ENCODE results near the gene CERKL. TPM values are rescaled to one million over a fixed set of nuclear protein-coding genes. Genes with fewer than 3 reads are reported as not detected.

Gene CERKL
- total RNA-seq, 3 donors from 2014 or later: 0.12 TPM; not detected in 2

GRCh38 chr2:181690860-181691259 is 34.0 kb upstream of the CERKL start:
- intact Hi-C loops (cut with DNase I, micrococcal nuclease): no loop called here
- Histone ChIP-seq H3K9me3 (no peaks in the 10 kb centered on the region), H3K4me3 (no peak overlapping the region), H3K4me1 (ENCODE audit: low read depth) (no peaks in the 10 kb centered on the region), H3K36me3 (ENCODE audit: low read depth) (no peaks in the 10 kb centered on the region)
- ATAC-seq: no peak
- no peak for DNase-seq
- TF ChIP-seq, protein P1, sequence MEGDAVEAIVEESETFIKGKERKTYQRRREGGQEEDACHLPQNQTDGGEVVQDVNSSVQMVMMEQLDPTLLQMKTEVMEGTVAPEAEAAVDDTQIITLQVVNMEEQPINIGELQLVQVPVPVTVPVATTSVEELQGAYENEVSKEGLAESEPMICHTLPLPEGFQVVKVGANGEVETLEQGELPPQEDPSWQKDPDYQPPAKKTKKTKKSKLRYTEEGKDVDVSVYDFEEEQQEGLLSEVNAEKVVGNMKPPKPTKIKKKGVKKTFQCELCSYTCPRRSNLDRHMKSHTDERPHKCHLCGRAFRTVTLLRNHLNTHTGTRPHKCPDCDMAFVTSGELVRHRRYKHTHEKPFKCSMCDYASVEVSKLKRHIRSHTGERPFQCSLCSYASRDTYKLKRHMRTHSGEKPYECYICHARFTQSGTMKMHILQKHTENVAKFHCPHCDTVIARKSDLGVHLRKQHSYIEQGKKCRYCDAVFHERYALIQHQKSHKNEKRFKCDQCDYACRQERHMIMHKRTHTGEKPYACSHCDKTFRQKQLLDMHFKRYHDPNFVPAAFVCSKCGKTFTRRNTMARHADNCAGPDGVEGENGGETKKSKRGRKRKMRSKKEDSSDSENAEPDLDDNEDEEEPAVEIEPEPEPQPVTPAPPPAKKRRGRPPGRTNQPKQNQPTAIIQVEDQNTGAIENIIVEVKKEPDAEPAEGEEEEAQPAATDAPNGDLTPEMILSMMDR (IDR thresholded peaks at IDR 0.05): no peak

- TF ChIP-seq, protein P1 (IDR thresholded peaks at IDR 0.05): no peak
- Histone ChIP-seq H3K4me1 (ENCODE audit: low read depth) (peaks cover 3% of the 10 kb centered on the region), H3K4me3 (no peak overlapping the region), H3K36me3 (ENCODE audit: low read depth) (no peaks in the 10 kb centered on the region), H3K9me3 (no peaks in the 10 kb centered on the region)
- ATAC-seq: no peak
- no peak for DNase-seq
- intact Hi-C loops (cut with DNase I, micrococcal nuclease): no loop called here
Measured at GRCh38 chr2:181686576-181687185, 29.8 kb upstream of the CERKL start.

GRCh38 chr2:181685150-181685688 is 28.3 kb upstream of the CERKL start:
- H3K4me1 ChIP-seq (ENCODE audit: low read depth): peaks cover 8% of the 10 kb centered on the region
- TF ChIP-seq, protein P1 (IDR thresholded peaks at IDR 0.05): no peak
- intact Hi-C loops (cut with DNase I, micrococcal nuclease): no loop called here

DNA sequence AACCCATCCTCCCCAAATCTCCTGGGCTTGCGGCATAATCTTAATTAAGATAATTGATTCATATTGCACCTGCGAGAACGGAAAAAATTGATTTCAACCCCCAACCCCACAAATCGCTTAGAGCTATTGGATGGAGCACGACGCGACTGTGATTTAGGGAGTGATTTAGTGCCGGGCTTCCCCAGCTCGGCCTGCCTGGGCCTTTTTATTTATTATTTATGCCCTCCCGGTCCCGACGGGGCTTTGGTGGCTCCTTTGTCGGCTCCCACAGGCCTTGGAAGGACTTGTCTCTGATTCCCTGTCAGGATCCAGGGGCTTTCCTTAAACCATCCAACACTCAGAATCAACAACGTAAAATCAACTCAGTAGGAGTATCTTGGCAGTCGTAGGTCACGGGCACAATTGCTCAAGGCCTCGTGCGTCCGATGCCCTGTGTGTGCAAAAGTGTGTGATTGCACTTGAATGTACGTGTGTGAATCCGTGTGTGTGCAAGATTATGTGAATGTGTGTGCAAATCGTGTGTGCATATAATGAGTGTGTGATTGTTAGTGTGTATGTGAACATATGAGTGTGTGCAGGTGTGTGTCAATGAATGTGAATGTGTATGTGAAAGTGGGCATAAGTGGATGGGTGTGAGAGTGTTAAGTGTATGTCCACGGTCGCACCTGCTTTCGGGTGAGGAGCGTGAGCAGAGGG is 27.7 kb upstream of the CERKL start:
- ATAC-seq: no peak
- H3K9me3 ChIP-seq: no peaks in the 10 kb centered on the region
- H3K36me3 ChIP-seq (ENCODE audit: low read depth): no peaks in the 10 kb centered on the region
- H3K4me1 ChIP-seq (ENCODE audit: low read depth): peaks cover 8% of the 10 kb centered on the region
- no peak for DNase-seq
- intact Hi-C loops (cut with DNase I, micrococcal nuclease): no loop called here
- TF ChIP-seq, protein P1 (IDR thresholded peaks at IDR 0.05): no peak
- H3K4me3 ChIP-seq: no peak overlapping the region

More at GRCh38 chr2:181685150-181685688, 28.3 kb upstream of the CERKL start:
- H3K4me3 ChIP-seq: no peak overlapping the region
- DNase-seq (no peak), ATAC-seq (no peak)
- no peaks in the 10 kb centered on the region for H3K36me3 ChIP-seq (ENCODE audit: low read depth)
- no peaks in the 10 kb centered on the region for H3K9me3 ChIP-seq

- TF ChIP-seq, protein P1 (IDR thresholded peaks at IDR 0.05): no peak
- intact Hi-C loops (cut with DNase I, micrococcal nuclease): no loop called here
- Histone ChIP-seq H3K4me1 (ENCODE audit: low read depth) (peaks cover 8% of the 10 kb centered on the region), H3K36me3 (ENCODE audit: low read depth) (no peaks in the 10 kb centered on the region), H3K9me3 (no peaks in the 10 kb centered on the region), H3K4me3 (no peak overlapping the region)
- ATAC-seq (no peak), DNase-seq (no peak)
Measured at GRCh38 chr2:181683518-181684453, 26.9 kb upstream of the CERKL start.

Measured in mucosa of descending colon (tissue), 3 donors.